Stimulated activated CD8-positive, alpha-beta memory T cell treated with anti-CD3 and anti-CD28 coated beads, Interleukin-4, amount 100 ng/mL, for 1 hour (primary cell): ENCODE results near the gene RCBTB1.
A peak's percentile ranks its signal among the peaks of the same experiment; 100 is the strongest.

Experiments used
- DNase-seq, 2 donors: peaks; one replicate each; pipeline ENCODE4 v3.0.0-alpha.2; 2020; ENCODE audit warnings: low read depth in 2 of 2, low spot score in 1 of 2

The RCBTB1 gene

DNA sequence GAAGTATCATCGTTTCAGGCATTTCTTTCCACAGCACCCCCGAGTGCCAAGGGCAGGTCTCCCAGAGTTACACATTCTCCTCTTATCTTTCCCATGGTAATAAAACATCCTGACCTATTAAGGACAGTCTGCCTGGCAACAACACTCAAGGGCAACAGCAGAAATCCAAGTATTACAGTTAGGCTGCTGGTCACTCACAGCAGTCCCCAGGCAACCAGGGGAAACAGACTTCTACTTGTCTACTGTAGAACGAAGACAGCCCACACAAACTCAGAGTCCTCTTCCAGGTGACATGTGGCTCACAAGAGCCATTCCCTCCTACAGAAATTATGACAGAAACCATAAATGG, 24.3 kb downstream of the RCBTB1 start:
- no peak for DNase-seq

DNA sequence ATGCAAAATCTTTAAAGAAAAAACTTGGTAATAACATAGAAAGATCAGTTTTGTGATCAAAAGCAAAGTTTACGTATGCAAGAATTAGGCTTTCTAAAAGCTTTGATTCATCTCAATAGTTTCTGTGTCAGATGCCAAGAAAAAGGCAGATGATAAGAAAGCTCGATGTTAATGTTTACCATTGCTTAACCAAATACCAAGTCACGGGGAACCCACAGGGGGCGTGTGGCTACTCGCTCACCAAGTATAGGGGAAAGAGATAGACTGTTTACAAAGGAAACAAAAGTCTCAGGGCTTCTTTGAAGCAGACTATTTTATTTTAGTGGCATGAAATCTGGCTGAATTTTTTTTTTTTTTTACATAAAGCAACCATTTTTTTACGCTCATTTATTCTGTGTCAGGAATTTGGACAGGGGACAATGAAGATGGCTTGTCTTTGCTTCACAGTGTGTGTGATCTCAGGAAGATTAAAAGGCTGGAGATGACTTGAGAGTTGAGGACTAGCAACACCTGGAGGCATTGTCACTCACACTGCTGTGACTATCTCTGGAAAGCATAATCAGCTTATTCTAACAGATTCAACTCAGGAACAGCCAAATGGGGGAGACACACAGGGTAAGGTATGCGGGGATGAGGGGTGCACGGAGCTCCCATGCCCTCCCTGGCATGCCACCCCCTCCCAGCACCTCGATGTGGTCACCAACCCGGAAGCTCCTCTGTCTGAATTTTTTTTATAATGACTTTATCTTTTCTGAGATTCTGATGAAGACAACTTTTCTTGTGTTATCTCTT, 24.9 kb downstream of the RCBTB1 start:
- DNase-seq: peak in 1 of 2 donors; percentile 10

DNA sequence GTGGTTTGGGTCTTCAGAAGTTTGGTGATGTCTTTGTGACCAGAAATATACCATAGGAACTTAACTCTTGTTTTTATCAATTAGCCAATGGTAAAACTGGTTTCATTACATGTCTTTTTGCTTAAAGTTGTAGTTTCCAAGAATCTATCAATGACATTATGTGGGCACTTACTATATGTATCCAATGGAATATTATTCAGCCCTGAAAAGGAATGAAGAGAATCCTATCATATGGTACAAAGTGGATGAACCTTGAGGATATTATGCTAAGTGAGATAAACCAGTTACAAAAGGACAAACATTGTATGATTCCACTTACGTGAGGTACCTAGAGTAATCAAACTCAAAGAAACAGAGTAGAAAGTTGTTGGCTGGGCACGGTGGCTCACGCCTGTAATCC, 26.4 kb downstream of the RCBTB1 start:
- DNase-seq: no peak

DNA sequence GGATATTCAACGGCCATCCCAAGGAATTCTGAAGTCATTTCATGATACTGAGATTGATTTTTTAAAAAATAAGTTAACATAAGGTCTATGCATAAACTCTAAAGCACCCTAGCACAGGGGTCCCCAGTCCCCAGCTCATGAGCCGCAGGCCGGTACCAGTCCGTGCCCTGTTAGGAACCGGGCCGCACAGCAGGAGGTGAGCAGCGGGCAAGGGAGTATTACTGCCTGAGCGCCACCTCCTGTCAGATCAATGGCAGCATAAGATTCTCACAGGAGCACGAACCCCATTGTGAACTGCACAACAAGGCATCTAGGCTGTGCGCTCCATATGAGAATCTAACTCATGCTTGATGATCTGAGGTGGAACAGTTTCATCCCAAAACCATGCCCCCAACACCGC, 31.0 kb downstream of the RCBTB1 start:
- DNase-seq: no peak

DNA sequence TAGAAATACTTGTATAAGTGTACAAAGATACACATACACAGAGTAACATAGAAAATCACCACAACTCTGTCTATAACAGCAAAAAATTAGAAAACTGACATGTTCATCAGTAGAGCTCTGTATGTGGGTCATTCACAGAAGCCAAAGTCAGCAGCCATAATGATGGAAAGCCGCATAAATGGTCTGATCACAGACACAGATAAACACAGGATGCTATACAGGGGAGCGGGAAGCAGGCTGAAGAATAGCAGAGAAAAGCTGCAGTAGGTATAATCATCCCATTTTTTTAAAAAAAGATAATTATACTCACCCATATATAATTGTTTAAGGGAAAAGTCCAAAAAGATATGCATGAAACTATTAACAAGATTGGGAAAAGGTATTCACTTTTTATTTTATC, 31.5 kb downstream of the RCBTB1 start:
- DNase-seq: no peak

DNA sequence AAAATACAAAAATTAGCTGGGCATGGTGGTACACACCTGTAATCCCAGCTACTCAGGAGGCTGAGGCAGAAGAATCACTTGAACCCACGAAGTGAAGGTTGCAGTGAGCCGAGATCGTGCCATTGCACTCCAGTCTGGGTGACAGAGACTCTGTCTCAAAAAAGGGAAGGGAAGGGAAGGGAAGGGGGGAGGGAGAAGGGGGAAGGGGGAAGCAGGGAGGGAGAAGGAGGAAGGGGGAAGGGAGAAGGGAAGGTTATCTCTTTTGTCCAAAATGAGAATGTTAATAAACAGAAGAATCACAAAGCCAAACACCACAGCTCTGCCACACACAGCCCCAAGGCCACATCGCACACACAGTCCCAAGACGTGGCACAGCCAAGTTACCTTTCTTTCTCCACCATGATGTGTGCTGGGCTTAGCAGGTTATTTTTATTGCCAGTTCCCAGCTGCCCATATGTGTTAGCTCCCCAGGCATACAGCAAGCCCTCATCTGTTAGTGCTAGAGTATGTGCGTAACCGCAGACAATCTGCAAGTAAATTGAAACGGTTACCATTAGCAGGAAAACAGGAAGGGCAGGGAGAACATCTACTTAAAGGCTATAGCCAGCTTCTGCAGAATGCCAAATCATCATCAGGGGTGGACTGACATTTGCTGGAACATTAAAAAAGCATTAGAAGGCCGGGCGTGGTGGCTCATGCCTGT, 34.3 kb downstream of the RCBTB1 start:
- DNase-seq: no peak

DNA sequence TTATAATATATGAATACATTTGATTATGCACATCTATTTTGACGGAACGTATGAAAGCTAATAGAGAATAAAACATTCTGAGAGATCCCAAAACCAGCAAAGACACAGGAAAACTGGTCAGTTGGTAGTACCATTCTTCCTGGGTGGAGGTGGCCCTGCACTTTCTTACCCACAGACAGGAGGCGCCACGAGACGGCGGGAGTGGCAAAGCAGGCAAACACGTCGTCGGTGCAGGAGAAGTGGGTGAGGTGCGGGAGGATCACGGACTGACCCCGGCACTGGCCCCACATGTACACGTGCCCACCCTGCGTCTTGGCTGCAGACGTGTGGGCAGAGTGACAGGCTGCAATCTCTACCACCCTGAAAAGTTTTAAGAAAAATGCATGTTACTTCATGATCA, 36.1 kb downstream of the RCBTB1 start:
- no peak for DNase-seq

DNA sequence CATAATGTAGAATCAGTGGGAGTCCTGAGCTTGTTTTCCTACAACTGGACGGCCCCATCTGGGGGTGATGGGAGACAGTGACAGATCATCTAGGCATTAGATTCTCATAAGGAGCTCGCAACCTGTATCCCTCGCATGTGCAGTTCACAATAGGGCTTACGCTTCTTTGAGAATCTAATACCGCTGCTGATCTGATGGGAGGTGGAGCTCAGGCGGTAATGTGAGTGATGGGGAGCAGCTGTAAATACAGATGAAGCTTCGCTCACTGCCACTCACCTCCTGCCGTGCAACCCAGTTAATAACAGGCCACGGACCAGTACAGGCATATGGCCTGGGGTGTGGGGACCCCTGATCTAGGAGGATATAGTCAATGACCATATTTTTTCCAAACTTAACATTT, 38.8 kb downstream of the RCBTB1 start:
- no peak for DNase-seq

DNA sequence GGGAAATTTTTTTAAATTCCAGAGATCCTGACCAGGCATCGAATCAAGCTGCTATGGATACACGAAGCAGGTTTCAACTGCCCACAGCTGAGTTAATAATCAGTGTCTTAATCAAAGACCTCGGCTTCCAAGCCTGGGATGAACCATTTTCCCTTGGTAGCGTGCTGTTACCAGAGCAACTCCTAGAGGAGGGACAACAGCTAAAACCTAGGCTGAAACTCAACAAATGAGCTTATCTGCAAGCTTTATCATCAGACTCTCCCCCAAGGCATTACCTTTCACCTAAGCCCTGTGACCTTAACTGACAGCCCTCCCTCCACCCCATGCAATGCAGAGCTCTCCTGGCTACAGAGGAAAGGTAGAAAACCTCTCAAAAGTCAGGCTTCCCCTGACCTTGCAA, 39.7 kb downstream of the RCBTB1 start:
- no peak for DNase-seq

DNA sequence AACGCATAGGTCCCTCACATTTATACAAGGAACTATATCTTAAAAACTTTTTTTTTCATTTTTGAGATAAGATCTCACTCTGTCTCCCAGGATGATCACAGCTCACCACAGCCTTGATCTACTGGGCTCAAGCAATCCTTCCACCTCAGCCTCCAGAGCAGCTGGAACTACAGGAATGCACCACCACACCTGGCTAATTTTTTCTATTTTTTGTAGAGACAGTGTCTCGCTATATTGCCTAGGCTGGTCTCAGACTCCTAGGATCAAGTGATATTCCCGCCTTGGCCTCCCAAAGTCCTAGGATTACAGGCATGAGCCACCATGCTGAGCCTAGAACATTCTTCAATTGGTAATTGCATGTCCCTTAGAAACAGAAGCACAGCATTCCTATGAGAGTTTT, 41.7 kb downstream of the RCBTB1 start:
- DNase-seq: no peak

DNA sequence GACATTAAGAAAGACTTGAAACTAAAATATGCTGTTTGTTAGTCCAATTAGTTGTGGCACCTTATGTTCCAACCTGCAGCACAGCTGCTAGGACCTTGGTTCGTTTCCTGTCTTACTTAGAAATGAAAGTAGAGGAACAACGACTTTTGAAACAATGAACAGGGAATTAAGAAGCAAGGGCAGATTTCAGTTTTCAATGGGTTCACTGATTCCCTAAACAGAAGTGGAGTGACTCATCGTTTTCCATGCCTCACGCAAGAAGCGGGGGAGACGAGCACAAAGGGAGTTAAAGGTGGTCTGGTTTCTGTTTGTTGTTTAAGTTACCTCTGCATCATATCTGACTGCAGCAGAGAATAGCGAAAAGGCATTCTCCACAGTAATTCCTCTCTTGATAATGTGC, 44.8 kb downstream of the RCBTB1 start:
- no peak for DNase-seq

DNA sequence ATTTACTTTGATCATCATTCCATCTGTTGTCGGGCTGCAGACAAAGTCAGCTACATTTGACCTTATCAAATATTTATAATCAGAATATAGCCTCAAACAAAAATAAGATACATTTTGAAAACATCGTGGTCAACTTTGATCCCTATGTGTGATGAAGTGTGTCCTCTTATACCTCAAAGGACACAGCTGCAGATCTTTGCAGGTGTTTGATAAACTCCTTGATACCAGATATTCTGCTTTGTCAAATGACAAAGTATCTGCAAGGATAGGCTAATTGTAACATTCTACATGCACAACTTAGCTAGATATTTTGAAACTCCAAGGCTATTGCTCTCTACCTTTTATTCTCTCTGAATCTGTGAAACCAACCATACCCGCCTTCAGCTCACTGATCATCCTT, 45.6 kb downstream of the RCBTB1 start:
- no peak for DNase-seq

DNA sequence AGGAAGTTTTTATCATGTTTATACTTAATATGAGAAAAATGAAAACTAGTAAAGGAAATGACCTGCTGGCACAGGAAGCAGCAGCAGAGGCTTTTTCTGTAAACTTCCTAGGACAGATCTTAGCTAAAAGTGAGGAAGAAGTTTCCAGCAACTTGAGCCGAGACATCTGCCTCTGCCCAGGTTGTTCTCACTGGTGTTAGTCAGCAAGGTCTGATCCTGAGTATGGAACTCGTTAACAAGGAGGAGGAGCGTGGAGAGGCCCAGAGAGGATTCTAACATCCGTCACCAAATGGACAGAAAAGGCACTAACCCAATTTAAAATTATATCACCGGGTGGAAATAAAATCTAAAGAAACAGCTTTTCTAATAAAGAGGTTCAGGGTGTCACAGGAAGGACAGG, 46.0 kb downstream of the RCBTB1 start:
- no peak for DNase-seq

DNA sequence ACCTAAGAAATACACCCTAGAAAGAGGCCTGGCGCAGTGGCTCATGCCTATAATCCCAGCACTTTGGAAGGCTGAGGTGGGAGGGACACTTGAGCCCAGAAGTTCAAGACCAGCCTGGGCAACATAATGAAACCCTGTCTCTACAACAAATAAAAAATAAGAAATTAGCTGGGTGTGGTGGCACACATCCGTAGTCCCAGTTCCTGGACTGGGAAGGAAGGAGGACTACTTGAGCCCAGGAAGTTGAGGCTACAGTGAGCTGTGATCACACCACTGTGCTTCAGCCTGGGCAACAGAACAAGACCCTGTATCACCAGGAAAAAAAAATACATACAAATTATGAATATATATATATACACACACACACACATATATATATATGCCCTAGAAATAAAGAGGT, 47.0 kb downstream of the RCBTB1 start:
- DNase-seq: no peak

DNA sequence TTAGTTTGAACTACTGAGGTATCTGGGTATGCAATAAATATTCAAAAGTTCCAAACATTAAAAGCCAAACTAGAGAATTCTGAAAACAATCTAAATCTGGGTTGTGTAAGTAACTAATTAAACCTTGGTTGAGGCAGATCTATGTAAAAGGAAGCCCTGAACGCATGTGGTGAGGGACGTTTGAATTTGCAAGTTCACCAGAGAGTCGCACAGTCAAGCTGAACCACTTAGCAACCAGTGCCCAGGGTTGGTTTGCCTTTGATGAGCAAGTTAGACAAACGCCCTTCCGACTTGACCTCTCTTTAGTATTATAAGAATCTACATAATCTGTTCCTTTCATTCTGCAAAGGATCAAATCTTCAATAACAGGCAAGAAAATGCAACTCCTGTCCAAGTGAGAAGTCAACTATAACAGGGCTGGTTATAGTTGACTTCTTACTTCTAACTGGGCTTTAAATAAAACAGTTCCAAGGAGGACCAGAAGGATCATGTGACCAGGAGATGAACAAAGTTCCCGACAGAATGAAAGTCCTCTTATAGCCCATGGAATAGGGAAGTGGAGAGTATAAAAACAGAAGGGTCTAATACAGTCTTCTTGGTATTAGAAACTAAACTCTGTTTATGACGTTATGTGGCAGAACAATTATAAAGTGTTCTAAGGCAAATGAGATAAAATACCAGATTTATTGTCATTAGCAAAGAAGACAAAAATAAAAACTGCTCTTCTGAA, 49.0 kb downstream of the RCBTB1 start:
- DNase-seq: no peak

DNA sequence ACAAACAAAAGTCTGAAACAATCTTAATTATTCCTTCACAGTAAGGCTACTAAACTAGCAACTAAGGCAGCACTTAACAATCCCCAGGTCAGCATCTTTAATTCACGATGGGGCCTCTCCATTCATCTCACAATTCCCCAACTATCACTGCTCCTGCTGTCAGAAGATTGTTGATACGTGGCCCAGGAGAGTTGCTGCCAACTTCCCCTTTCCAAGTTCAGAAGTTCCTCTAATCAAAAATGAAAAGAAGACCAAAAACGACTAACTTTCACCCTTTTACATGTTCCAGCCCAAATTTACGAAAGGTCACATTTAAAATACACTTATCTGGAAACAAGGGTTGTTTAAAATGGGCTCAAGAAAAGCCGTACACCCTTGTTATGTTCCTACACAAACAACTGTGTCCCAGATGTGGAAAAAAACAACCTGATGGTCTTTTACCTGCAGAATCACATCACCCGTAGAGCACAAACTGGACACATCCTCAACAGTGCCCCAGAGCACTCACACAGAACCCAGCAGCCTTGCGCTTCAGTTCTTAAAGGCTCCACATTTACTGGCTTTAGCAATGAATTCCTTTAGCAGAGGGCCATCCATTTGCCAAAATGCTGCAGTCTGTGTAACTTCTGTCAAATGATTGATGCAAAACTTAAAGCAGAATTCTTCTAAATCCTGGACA, 51.6 kb downstream of the RCBTB1 start:
- no peak for DNase-seq

DNA sequence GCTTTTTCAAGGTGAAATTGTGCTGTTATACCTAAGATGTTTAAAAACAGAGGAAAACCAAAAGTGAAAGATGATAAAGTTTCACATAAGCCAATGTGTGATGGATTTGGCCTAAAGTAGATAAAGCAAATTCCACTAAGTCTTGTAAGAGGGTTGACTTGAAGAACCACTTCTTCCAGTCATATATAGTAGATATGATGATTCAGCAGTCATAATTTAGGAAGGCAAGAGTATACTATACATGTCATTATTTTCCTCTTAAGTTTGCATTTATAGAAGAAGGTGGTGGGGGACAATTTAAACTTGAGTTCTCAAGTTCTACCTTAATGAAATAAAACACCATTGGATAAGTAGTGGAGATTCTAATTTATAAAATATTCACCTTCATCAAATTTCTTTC, 52.3 kb downstream of the RCBTB1 start:
- no peak for DNase-seq

DNA sequence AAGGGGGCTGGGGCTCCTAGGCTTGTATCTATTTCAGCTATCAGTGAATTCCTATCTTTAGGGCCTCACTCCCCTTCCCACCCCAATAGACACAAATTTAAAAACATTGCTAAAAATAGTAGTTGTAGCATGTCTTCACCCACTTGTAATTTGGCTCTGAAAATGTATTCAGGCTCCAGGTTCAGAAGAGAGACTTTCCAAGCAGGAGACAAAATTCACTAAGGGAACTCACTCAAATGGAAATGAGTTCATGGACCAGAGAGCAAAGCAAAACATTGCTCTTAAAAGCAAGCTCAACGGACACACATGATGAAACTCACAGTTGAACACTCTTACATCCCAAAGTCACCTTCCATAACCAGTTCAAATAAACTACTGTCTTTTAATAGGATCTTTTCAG, 52.8 kb downstream of the RCBTB1 start:
- DNase-seq: no peak

DNA sequence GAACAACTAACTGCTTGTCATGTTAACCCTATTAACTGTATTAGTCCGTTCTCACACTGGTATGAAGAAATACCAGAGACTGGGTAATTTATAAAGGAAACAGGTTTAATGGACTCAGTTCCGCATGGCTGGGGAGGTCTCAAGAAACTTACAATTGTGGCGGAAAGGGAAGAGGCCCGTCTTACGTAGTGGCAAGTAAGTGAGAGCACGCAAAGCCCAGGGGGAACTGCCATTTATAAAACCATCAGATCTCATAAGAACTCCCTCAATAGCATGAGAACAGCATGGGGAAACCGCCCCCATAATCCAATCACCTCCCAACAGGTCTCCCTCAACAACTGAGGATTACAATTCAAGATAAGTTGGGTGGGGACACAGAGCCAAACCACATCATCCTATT, 54.9 kb downstream of the RCBTB1 start:
- no peak for DNase-seq

DNA sequence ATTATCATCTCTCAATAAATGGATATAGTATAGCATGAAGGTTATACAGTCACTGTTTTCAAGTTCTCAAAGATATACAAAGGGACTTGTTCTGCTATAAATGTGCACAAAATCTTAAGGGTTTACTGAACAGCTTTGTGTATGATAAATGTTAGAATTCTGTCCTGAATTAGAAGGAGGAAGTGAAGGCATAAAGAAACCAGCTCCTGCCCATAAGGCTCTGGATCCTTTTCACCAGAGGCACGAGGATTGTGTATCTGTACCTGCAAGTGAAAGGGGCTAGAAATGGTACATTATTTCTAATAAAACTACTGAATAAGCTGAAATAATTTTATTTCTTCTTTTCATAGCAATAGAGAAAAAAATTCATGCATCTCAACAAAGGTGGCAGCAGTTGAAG, 57.2 kb downstream of the RCBTB1 start:
- DNase-seq: no peak

DNA sequence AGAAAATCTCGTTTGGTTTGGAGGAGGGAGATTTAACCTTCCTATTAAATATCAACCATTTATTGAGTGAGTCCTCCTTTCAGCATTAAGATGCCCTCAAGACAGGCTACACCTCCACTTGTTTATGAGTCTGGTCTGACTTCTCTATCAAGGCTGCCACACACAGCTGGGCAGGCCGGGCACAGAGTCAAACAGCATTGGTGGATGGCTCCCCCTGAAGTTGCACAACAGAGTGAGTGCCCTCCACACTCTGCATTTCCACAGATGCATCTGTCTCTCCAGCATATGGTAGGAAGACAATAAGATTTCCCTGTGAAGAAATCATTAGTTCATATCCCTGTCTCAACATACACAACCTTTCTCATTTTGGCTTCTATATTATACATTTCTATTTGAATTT, 58.2 kb downstream of the RCBTB1 start:
- no peak for DNase-seq
